Fibroblast of mammary gland (primary cell): ENCODE data around the gene C10orf67.

Source experiments
- DNase-seq: peaks from one replicate; pipeline ENCODE4 v3.0.0-alpha.2; 2010; ENCODE audit warnings: low read depth
- H3K4me3 ChIP-seq: 2 replicates; pipeline ENCODE4 v1.5.1; 2011; ENCODE audit warnings: low read depth, mild to moderate bottlenecking, low read length, moderate library complexity; ENCODE audit not compliant: control insufficient read depth
- TF ChIP-seq, protein P1 (sequence below): conservative IDR thresholded peaks from 2 replicates; pipeline ENCODE4 v1.5.1; 2011; ENCODE audit warnings: low read depth, low read length, inconsistent platforms; ENCODE audit not compliant: control insufficient read depth, insufficient read depth

The C10orf67 gene

DNA sequence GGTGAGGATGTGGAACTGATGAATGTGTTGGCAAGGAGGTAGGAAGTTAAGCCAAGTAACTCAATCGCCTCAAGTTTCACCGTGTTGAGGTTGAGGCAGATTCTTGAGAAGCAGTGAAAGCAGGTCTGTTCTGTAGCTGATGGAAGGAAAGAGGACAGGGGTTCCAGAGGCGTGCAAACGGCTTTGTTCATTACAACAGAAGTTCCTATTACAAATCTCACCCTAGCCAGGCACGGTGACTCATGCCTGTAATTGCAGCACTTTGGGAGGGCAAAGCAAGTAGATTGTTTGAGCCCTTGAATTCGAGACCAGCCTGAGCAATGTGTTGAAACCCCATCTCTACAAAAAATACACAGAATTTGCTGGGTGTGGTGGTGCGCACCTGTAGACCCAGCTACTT lies 189.4 kb downstream of the C10orf67 start:
- TF ChIP-seq, protein P1, sequence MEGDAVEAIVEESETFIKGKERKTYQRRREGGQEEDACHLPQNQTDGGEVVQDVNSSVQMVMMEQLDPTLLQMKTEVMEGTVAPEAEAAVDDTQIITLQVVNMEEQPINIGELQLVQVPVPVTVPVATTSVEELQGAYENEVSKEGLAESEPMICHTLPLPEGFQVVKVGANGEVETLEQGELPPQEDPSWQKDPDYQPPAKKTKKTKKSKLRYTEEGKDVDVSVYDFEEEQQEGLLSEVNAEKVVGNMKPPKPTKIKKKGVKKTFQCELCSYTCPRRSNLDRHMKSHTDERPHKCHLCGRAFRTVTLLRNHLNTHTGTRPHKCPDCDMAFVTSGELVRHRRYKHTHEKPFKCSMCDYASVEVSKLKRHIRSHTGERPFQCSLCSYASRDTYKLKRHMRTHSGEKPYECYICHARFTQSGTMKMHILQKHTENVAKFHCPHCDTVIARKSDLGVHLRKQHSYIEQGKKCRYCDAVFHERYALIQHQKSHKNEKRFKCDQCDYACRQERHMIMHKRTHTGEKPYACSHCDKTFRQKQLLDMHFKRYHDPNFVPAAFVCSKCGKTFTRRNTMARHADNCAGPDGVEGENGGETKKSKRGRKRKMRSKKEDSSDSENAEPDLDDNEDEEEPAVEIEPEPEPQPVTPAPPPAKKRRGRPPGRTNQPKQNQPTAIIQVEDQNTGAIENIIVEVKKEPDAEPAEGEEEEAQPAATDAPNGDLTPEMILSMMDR, result no peak
- DNase-seq, result peak; percentile 34
- no peak overlapping the region for H3K4me3 ChIP-seq
